Kidney epithelial cell (primary cell): ENCODE measurements around the gene SYNJ1. TPM values are rescaled to one million over a fixed set of nuclear protein-coding genes. Genes with fewer than 3 reads are reported as not detected.
"Not testable (repeated sequence)": the region's sequence is repeated elsewhere in the genome, so short reads cannot be mapped to it uniquely, and the experiment has no call there.

ENCODE experiments used
- DNase-seq: peaks from one replicate; pipeline ENCODE4 v3.0.0-alpha.2; 2010; ENCODE audit warnings: low read depth
- H3K27me3 ChIP-seq: 2 replicates; pipeline ENCODE4 v1.6.0; 2011; ENCODE audit warnings: low read length; ENCODE audit not compliant: control insufficient read depth, insufficient read depth
- H3K36me3 ChIP-seq: 2 replicates; pipeline ENCODE4 v1.5.1; 2011; ENCODE audit warnings: low read length; ENCODE audit not compliant: control insufficient read depth, insufficient read depth
- H3K4me3 ChIP-seq: 2 replicates; pipeline ENCODE4 v1.5.1; 2011; ENCODE audit warnings: low read depth, mild to moderate bottlenecking, control low read depth, low read length
- CTCF ChIP-seq: IDR thresholded peaks from 2 replicates; pipeline ENCODE4 v1.5.1; 2011; ENCODE audit warnings: mild to moderate bottlenecking, moderate library complexity, low read length, control low read depth, inconsistent platforms; ENCODE audit not compliant: insufficient read depth, poor library complexity, severe bottlenecking
- total RNA-seq: library from RNA; depleted of rRNA; stranded (reverse); fragments of >200 nt; gene quantifications from 2 replicates; pipeline ENCODE4 v1.2.3, GENCODE V29; 2015

The SYNJ1 gene
- total RNA-seq, result 2.4 and 3.5 TPM in 2 replicates

- no peaks in the 10 kb centered on the region for H3K27me3 ChIP-seq
- no peak for TF ChIP-seq CTCF
- peak; percentile 72 for DNase-seq
- peak within 1 kb of the TSS; percentile 95 for H3K4me3 ChIP-seq
- no peaks in the 10 kb centered on the region for H3K36me3 ChIP-seq
Measured at GRCh38 chr21:32727687-32728455, at the start of gene SYNJ1. SYNJ1 (minus strand) TSS chr21:32728013; CDS start chr21:32726895, 1,118 bp downstream.

GRCh38 chr21:32777269-32777668, 49.5 kb upstream of the SYNJ1 start:
- TF ChIP-seq CTCF, result no peak
- H3K4me3 ChIP-seq, result no peak overlapping the region
- no peaks in the 10 kb centered on the region for H3K36me3 ChIP-seq
- DNase-seq, result no peak
- no peaks in the 10 kb centered on the region for H3K27me3 ChIP-seq

- no peak overlapping the region for H3K4me3 ChIP-seq
- TF ChIP-seq CTCF, result no peak
- H3K27me3 ChIP-seq, result no peaks in the 10 kb centered on the region
- DNase-seq, result no peak
- H3K36me3 ChIP-seq, result no peaks in the 10 kb centered on the region
Measured at GRCh38 chr21:32776743-32777142, 48.9 kb upstream of the SYNJ1 start.

- DNase-seq, H3K36me3 ChIP-seq, H3K4me3 ChIP-seq, H3K27me3 ChIP-seq: not testable (repeated sequence)
Measured at GRCh38 chr21:32773048-32773344, 45.2 kb upstream of the SYNJ1 start.

GRCh38 chr21:32772281-32773047, 44.7 kb upstream of the SYNJ1 start:
- Histone ChIP-seq H3K4me3 (peak overlapping the region; percentile 60), H3K36me3 (no peaks in the 10 kb centered on the region), H3K27me3 (no peaks in the 10 kb centered on the region)
- TF ChIP-seq CTCF, result no peak
- no peak for DNase-seq

- no peak for TF ChIP-seq CTCF
- peak; percentile 9 for DNase-seq
- Histone ChIP-seq H3K27me3 (no peaks in the 10 kb centered on the region), H3K36me3 (no peaks in the 10 kb centered on the region), H3K4me3 (peak overlapping the region; percentile 60)
Measured at GRCh38 chr21:32770871-32771523, 43.2 kb upstream of the SYNJ1 start.
